ENCODE measurements around the gene ZNF862.
A peak's percentile ranks its signal among the peaks of the same experiment; 100 is the strongest.
"Not testable (repeated sequence)": the region's sequence is repeated elsewhere in the genome, so short reads cannot be mapped to it uniquely, and the experiment has no call there.

The ZNF862 gene

DNA sequence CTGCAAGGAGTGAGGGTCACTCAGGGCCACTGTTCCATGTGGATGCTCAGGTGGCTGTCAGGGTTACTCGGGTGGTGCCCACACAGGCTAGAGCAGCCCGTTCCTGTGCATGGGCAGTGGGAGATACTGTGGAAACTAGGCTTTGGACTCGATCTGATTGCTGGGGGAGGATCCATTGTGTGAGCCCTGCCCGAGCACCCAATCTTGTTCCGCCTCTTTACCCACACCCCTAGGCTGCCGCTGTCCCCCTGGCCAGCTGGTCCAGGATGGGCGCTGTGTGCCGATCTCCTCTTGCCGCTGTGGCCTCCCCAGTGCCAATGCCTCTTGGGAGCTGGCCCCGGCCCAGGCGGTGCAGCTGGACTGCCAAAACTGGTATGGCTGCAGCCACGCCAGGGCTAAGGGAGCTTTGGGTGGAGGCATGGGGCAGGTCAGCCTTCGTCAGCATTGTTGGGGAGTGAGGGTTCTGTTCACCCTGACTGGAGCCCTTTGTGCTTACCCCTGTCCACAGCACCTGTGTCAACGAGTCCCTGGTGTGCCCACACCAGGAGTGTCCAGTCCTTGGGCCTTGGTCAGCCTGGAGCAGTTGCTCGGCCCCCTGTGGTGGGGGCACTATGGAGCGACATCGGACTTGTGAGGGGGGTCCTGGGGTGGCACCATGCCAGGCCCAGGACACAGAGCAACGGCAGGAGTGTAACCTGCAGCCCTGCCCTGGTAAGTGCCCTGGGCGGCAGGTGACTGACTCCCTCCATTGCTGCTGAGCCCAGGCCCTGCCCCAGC is 12.4 kb upstream of the ZNF862 start:
- no peak for DNase-seq

DNA sequence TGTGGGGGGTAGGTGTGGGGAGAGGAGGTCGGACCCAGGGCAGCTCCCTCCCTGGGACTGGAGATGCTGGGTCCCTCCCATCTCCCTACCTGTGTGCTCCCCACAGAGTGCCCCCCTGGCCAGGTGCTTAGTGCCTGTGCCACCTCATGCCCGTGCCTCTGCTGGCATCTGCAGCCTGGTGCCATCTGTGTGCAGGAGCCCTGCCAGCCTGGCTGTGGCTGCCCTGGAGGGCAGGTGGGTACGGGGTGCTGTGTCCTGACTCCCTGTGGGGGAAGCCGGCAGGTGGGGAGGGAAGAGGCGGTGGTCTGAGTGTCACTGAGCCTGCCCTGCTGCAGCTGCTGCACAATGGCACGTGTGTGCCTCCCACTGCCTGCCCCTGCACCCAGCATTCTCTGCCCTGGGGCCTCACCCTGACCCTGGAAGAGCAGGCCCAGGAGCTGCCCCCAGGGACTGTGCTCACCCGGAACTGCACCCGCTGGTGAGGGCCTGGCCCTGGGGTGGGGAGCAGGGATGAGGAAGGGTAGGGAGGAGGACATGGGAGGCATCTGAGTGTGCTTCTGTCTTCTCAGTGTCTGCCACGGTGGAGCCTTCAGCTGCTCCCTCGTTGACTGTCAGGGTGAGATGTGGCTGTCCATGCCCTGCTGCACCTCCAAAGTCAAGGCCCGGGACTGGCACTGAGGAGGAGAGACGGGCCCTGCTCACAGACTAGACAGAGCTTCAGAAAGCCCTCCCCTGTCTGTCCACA is 11.7 kb upstream of the ZNF862 start:
- DNase-seq = no peak

DNA sequence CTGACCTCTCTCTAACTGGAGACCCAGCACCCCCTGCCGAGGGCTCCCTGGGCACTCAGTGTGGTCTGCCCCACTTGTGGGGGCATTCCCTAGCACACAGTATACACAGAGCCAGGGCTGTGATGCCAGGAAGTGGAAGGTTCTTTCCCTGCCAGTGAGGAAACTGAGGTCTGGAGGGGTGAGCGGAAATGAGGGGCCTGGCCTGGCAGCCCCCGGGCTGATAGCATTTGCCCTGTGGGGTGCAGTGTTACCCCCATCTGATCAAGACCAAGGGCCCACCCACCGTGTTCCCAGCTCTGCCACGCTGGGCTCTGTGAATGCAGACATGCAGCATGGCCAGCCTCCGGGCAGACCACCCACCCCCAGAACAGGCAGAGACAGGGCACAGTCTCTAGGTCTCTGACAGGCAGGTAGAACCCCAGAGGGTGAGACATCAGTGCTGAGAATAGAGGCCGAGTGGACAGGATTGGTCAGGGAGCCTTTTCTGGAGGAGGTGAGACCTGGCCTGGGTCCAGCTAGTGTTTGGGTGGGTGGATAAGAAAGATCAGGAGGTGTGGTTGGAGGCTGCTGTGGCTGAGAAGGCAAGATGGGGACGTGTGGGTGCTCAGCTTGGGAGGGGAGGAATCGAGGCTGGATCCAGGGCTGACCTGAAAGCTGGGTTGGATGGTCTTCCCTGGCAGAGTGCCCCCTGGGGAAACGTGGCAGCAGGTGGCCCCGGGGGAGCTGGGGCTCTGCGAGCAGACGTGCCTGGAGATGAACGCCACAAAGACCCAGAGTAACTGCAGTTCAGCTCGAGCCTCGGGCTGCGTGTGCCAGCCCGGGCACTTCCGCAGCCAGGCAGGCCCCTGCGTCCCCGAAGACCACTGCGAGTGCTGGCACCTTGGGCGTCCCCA is 10.8 kb upstream of the ZNF862 start:
- DNase-seq = no peak

DNA sequence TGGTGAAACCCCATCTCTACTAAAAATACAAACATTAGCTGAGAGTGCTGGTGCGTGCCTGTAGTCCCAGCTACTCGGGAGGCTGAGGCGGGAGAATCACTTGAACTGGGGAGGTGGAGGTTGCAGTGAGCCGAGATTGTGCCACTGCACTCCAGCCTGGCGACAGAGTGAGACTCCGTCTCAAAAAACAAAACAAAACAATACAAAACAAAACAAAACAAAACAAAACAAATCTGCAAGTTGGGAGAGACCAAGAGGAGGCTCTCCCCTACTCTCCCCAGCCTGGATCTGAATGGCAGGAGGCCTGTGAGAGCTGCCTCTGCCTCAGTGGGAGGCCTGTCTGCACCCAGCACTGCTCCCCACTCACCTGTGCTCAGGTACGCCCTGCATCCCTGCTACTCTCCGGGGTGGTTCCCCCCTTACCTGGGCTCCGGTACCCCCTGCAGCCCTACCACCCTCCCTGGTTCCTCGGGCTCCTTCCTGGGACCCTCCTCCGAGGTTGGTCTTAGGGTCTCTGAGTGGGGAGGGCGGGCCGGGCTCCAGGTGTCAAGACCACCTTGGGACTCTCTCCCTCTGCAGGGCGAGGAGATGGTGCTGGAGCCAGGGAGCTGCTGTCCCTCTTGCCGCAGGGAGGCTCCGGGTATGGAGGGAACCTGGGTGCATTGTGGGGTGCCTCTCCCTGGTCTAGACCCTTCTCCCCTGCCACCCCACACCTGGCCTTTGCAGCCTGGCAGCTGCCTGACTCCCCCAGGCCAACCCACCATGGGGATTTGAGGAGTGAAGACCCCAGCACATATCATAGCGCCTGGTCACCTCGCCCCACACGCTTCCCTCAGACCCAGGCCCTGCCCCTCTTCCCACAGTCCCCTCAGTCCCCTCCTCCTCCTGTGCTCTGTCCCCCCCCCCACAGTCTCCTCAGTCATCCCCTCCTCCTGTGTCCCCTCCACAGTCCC is 9.5 kb upstream of the ZNF862 start:
- DNase-seq = no peak

DNA sequence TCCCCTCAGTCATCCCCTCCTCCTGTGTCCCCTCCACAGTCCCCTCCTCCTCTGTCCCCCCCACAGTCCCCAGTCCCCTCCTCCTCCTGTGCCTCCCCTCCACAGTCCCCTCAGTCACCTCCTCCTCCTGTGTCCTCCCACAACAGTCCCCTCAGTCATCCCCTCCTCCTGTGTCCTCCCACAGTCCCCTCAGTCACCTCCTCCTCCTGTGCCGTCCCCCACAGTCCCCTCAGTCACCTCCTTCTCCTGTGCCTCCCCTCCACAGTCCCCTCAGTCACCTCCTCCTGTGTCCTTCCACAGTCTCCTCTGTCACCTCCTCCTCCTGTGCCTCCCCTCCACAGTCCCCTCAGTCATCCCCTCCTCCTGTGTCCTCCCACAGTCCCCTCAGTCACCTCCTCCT is 7.6 kb upstream of the ZNF862 start:
- DNase-seq = not testable (repeated sequence)

DNA sequence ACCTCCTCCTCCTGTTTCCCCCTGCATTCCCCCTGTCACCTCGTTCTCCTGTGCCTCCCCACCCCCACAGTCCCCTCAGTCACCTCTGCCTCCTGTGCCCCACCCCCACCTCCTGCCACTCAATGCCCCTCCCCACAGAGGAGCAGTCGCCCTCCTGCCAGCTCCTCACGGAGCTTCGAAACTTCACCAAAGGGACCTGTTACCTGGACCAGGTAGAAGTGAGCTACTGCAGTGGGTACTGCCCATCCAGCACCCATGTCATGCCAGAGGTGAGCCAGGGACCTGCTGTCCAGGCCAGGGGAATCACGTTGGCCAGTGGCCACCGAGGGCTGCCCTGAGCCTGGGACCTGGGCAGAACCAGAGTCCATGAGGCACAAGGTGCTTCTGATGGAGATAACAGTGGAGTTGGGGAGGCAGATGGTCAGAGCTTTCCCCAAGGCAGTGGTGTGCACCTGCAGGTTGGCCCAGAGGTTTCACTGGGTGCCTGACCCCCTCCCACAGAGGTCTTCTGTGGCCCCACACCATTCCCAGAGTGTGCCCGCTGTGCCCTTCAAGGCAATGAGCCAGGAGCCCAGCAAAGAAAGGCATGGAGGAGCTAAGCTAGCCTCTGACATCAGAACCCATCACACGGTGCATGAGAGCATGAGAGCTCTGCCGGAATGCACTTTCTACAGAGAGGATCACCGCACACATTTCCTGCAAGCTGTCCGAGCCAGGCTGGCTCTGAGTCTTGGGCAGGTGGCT is 7.0 kb upstream of the ZNF862 start:
- no peak for DNase-seq

DNA sequence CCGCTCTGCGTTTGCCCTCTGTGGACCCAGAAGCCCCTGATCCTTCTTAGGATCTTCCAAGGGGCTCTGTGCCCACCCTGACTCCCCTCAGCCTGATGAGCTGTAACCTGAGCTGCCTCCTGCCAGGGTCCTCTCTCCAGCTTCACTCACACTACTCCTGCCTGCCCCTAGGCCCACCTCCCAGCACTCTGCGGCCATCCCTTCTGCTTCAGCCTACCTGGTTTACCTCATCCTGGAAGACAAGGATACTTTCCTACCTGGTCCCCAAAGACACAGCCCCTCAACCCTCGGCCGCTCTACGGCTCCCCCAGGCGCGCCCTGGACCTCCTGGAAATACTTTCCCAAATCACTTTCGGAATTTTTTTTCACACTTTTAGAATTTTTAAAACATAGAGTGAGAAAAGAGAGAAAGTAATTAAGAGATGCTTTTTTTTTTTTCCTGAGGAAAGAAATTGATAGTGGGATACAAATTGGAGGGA is 6.4 kb upstream of the ZNF862 start:
- DNase-seq = no peak

DNA sequence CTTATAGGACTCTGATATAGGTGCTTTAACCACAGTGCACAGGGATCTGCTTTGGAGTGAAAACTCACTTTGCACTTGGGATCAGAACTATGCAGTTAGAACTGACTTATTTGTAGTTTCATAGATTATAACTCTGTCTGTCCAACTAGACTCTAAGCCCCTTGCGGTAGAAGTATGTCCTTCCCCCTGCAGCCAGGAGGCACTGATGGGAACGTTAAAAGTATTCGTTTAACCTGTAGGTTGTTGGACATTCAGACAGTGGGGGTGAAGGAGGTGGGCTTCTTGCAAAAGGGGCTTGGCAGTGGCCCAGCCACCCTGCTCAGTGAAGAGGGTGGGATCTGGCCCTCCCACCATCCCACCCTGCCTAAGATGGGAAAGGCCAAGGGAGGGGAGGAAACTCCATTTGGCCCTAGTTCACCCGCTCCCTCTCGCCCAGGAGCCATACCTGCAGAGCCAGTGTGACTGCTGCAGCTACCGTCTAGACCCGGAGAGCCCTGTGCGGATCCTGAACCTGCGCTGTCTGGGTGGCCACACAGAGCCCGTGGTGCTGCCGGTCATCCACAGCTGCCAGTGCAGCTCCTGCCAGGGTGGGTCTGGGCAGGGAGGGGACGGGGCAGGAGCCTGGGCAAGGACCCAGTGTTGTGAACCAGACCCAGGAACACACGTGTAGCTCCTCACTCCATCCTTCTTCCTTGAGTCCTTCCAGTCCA is 5.7 kb upstream of the ZNF862 start:
- DNase-seq = no peak

DNA sequence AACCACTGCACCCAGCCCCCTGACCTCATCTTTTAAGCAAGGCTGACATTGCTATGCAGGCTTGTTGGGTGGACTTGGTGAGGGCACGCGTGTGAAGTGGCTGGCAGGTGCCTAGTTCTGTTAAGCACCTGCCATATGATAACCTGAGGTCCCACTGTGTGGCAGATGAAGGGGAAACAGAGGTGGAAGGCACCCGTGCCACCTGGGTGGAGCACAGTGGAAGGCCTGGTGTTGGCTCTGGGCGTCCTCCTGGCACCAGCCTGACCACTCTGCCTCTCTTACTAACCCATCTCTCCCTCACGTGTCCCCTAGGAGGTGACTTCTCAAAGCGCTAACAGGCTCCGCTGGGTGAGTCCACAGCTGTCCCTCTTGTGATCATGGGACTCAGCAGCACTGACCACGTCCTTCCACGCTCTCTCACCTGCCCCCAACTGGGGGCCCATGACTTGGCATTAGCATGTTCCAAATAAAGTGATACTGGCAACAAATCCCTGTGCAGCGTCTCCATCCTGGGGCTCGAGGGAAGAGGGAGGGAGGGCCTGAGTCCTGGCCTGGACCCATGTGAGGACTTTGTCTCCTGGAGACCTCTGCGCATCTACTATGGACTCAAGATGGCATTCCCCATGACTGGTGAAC is 4.6 kb upstream of the ZNF862 start:
- DNase-seq = no peak

DNA sequence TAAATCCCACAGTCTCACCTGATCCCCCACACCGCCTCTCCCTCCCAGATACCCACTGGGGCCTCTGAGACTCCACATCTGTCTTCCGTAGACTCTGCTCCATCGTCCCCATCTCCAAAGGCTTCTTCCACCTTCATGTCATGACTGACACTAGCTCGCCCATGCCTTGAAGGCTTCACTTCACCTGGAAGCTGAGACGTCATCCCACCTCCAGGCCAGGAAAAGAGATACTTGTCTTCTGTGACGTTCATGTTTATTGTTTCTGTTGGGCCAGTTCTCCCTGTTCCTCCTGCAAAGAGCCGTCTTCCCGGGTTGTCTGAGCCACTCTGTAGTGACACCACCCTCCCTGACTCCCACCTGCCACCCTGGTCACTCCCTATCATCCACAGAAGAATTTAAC is 3.6 kb upstream of the ZNF862 start:
- no peak for DNase-seq

DNA sequence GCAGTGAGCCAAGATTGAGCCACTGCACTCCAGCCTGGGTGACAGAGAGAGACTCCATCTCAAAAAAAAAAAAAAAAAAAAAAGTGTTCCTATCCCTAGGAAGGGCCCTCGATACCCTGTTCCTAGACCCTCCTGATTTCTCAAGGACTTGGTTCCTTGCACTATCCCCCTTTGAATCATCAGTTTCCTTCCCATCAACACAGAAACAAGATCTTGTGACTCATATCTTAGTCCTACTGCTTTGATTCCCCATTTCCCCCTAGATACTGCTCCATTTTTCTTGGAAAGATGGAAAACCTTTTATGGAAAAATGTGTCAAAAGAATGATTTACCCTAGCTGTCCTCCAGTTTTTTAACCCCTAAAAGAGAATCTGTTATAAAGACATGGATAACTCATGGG is 1.7 kb upstream of the ZNF862 start:
- DNase-seq = no peak

DNA sequence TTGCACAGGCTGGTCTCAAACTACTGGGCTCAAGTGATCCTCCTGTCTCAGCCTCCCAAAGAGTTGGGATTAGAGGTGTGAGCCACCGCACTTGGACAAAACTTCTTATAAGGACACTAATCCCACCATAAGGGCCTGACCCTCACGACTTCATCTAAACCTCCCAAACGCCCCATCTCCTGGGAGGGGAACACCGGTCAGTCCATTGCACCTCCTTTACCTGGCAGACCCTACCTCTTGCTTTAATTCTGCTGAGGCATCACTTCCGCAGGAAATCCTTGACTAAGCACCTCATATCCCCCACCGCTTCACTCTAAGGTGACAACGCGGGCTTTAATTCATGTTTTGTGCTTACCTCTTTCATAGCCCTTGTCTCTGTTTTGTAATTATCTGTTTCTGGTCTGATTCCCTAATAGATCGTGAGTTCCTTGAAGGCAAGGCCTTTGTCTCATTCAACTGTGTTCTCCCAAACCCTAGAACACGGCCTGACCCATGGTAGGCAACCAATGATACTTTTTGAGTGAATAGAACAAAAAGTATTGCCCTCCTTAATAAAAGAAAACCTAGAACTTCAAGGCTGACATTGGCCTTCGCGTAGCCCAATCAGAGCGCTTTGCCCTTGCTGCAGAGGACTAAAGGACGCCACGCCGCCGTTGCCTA is 481 bp upstream of the ZNF862 start:
- DNase-seq = no peak

DNA sequence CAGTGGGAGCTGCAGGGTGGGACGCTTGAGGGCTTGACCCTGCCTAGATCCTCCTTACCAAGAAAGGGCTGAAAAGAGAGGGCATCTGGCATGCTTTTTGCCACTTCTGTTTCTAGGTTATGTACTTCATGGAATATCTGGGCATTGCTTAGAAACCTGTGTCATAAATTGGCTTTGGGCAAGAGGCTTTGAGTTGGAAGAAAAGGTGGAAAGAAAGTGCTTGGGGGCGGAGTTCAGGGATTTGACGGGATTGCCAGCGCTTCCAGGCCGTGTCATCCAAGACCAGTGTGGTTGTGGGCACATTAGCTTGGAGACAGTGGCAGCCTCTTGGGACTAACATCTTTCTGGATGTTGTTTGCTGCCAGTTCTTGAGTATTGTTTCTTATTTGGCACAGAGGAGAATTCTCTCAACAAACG is 825 bp downstream of the ZNF862 start:
- DNase-seq = peak; percentile 23

DNA sequence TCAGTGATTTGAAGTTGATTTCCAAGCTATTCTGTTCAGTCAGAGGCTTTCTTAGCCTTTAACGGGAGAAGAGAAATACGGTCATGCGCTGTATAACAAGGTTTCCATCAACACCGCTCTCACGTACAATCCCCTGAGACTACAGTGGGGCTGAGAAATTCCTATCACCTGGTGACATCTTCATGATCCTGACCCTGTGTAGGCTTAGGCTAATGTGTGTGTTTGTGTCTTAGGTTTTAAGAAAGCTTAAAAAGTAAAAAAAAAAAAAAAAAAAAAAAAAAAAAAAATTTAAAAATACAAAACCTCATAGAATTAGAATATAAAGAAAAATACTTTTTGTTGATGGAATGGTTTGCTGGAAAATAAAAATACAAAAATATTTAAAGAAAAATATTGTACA is 1.8 kb downstream of the ZNF862 start:
- DNase-seq = no peak

DNA sequence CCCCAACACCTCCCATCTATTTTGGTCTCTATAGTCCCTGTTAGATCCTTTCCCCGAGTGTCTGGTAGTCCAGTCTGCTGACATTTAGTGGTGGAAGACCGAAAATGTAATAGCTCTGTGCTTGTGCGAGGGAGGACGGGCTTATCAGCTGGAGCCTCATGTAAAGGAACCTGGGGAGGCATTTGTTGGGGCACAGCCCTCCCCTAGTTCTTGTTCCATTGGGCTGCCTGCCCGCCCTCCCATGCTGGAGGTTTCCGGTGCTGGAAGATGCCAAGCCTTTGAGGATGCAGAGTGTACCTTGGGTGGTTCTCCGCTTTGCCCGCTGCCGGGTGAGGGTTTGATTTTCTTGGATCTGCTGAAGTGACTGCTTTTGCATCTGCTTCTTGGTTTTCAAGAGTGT is 5.4 kb downstream of the ZNF862 start:
- no peak for DNase-seq

DNA sequence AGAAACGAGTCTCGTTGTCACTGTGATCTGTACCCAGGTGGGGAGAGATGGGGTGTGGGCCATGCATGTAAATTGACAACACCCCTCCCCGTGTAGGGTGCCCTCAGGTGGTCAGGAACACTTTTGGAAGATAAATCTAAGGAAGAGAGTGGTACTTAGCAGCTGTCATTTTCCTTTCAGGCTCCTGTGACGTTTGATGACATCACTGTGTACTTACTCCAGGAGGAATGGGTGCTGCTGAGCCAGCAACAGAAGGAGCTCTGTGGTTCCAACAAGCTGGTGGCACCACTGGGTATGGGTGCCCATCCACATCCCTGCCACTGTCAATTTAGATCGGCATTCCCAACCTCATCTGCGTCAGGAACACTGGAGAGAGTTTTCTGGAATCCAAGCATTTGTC is 6.3 kb downstream of the ZNF862 start:
- DNase-seq = no peak

DNA sequence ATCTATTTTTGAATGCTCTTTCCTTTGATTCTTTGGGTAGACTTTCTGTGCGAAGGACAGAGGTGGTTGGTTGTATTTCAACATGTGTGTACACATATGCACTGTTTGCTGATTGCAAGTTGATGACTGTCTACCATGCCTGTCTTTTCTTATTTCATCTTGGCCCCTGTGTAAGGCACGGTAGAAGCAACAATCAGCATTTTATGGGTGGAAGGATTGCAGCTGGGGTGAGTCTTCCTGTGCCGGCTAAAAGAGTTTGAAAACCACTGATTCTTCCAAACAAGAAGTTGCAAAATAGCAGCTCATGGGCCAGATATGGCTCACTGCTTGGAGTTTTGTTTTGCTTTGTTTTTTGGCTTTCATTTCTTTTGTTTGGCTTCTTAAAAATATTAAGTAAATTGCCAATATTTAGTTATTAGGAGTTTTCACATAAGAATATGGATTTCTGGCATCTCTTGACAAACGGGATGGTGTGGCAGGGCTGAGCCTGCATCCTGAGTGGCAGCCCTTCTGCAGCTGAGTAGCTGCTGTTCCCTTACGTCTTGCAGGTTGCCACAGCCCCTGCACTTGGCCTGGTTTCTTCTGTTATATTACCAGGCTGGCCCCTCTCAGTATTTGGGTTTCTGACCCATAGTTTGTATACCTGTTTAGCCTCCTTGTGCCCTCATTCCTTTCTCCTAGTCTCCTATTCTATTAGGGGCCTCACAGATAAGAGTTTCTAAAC is 7.2 kb downstream of the ZNF862 start:
- DNase-seq = no peak

DNA sequence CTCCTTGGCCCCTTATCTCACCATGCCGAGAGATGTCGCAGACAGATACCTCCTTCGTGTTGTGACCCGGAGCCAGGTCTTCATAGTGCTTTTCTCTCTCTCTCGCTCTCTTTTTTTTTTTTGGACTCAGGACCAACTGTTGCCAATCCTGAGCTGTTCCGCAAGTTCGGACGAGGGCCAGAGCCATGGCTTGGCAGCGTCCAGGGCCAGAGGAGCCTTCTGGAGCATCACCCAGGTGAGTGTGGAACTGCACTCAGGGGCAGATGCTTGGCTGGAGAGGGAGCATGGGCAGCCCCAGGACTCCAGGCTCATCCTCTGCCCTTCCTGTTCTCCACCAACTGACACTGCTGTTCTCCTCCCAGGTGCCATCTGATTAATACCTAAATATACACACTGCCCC is 7.8 kb downstream of the ZNF862 start:
- DNase-seq = no peak

DNA sequence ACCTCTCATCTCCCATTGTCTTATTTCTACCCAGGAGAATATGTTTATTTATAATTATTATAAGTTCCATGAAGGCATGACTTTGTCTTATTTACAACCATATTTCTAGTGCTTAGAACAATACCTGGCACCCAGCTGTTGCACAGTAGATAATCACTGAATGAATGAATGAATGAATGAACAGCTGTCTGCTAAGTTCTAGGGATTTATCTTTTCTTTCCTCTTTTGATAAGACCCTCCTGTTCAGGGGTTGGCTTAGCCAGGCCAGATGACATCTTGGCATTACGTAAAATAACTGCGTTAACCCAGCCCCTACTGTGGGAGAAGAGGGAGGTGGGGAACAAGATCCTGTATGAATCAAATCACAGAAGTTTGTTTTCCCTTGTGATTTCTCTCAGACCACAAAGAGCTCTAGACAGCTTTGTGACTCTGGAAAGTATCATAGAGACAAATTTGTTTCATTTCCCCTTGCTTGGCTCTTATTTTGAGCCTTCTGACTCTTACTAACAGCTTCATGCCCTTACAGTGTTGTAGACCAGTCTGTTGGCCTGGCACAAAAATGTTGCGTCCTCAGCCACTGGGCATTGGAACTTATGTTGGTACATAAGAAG is 8.4 kb downstream of the ZNF862 start:
- no peak for DNase-seq

Measured in kidney glomerular epithelial cell (primary cell).